Ishikawa (cell line): ENCODE results near the gene EPN2.

Experiments
- CEBPB ChIP-seq: IDR thresholded peaks from 2 replicates; pipeline ENCODE4 v1.6.1; 2012
- CREB1 ChIP-seq: IDR thresholded peaks from 2 replicates; pipeline ENCODE4 v1.6.1; 2012; ENCODE audit warnings: low read depth
- EGR1 ChIP-seq: IDR thresholded peaks from 2 replicates; pipeline ENCODE4 v1.6.1; 2012
- EP300 ChIP-seq: IDR thresholded peaks from 2 replicates; pipeline ENCODE4 v1.6.1; 2012; ENCODE audit warnings: borderline replicate concordance
- NFIC ChIP-seq: IDR thresholded peaks from 2 replicates; pipeline ENCODE4 v1.6.1; 2012
- RAD21 ChIP-seq: IDR thresholded peaks from 2 replicates; pipeline ENCODE4 v1.6.1; 2012; ENCODE audit warnings: low read depth
- TAF1 ChIP-seq: IDR thresholded peaks from 2 replicates; pipeline ENCODE4 v1.6.1; 2012; ENCODE audit warnings: low read depth, mild to moderate bottlenecking
- YY1 ChIP-seq: IDR thresholded peaks from 2 replicates; pipeline ENCODE4 v1.6.1; 2012; ENCODE audit warnings: low read depth
- ZBTB7A ChIP-seq: IDR thresholded peaks from 2 replicates; pipeline ENCODE4 v1.6.1; 2012; ENCODE audit warnings: low read depth
- TF ChIP-seq, protein P1 (sequence below): IDR thresholded peaks from 2 replicates; pipeline ENCODE4 v1.6.1; 2012; ENCODE audit warnings: low read depth, mild to moderate bottlenecking

DNA sequence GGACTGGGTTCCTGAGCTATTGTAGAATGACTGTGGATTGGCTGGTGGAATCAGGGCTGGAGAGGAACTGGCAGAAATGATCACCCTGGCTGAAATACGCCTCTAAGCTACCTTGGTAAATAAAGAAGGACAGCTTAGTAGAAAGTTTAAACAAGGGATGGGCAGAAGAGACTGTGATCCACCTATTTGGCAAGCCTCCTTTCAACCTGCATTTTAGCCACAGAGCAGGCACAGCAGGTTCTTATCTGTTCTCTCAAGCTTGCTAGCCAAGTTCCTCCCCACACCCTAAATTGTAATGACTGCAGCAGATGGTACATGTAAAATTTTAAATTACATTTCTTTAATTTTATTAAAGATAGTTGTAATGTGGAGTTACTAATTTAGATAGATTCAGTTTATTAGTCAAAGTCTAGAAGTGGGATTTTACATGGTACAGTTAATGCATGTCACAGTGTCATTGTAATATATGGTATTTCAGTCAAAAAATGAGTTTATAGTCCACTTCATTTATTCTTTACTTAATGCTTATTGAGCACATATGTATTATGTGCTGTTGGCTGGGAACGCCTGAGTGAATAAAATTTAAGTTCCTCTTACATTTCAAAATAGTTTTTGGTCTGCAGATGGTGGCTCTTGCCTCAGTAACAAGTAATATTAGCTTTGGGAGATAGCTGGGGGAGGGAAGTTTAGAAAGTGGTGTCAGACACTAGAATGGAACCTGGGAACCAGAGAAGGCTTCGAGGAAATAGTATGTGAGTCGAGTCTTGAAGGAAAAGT is 11.2 kb downstream of the EPN2 start:
- TF ChIP-seq EP300, result no peak
- TF ChIP-seq RAD21, result no peak
- TF ChIP-seq TAF1, result no peak
- 0 out of 2 replicates have a peak, but pooled peaks have one; percentile 16 for TF ChIP-seq NFIC
- TF ChIP-seq YY1, result no peak
- TF ChIP-seq, protein P1, sequence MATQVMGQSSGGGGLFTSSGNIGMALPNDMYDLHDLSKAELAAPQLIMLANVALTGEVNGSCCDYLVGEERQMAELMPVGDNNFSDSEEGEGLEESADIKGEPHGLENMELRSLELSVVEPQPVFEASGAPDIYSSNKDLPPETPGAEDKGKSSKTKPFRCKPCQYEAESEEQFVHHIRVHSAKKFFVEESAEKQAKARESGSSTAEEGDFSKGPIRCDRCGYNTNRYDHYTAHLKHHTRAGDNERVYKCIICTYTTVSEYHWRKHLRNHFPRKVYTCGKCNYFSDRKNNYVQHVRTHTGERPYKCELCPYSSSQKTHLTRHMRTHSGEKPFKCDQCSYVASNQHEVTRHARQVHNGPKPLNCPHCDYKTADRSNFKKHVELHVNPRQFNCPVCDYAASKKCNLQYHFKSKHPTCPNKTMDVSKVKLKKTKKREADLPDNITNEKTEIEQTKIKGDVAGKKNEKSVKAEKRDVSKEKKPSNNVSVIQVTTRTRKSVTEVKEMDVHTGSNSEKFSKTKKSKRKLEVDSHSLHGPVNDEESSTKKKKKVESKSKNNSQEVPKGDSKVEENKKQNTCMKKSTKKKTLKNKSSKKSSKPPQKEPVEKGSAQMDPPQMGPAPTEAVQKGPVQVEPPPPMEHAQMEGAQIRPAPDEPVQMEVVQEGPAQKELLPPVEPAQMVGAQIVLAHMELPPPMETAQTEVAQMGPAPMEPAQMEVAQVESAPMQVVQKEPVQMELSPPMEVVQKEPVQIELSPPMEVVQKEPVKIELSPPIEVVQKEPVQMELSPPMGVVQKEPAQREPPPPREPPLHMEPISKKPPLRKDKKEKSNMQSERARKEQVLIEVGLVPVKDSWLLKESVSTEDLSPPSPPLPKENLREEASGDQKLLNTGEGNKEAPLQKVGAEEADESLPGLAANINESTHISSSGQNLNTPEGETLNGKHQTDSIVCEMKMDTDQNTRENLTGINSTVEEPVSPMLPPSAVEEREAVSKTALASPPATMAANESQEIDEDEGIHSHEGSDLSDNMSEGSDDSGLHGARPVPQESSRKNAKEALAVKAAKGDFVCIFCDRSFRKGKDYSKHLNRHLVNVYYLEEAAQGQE, result no peak
- TF ChIP-seq EGR1, result no peak
- no peak for TF ChIP-seq CEBPB
- TF ChIP-seq CREB1, result no peak
- TF ChIP-seq ZBTB7A, result no peak
